Activated T-helper 17 cell treated with anti-CD3 and anti-CD28 coated beads, Interleukin-2, amount 50 U/mL, for 72 hours (primary cell): Measurements from ENCODE around the gene ALPP. TPM values are rescaled to one million over a fixed set of nuclear protein-coding genes. Genes with fewer than 3 reads are reported as not detected.
"Not testable (repeated sequence)": the region's sequence is repeated elsewhere in the genome, so short reads cannot be mapped to it uniquely, and the experiment has no call there.

Experiments used
- ATAC-seq: fragments of 150-1000 bp; cut with Tn5 transposase; replicated peaks from 2 replicates; pipeline ENCODE4 v1.10.0; 2021; ENCODE audit warnings: mild to moderate bottlenecking, moderate library complexity
- H3K27ac Mint-ChIP-seq: one replicate; pipeline ENCODE4 v1.8.0; 2022; ENCODE audit warnings: mixed read lengths
- H3K27me3 Mint-ChIP-seq: one replicate; pipeline ENCODE4 v1.8.0; 2022; ENCODE audit warnings: mixed read lengths
- H3K36me3 Mint-ChIP-seq: one replicate; pipeline ENCODE4 v1.8.0; 2022; ENCODE audit warnings: low read depth, mild to moderate bottlenecking, mixed read lengths
- H3K4me1 Mint-ChIP-seq: one replicate; pipeline ENCODE4 v1.8.0; 2022; ENCODE audit warnings: mixed read lengths
- H3K4me3 Mint-ChIP-seq: one replicate; pipeline ENCODE4 v1.8.0; 2022; ENCODE audit warnings: mild to moderate bottlenecking, mixed read lengths
- H3K9me3 Mint-ChIP-seq: one replicate; pipeline ENCODE4 v1.8.0; 2022; ENCODE audit warnings: mixed read lengths
- total RNA-seq, 2 donors: library from RNA; stranded (reverse); gene quantifications; one replicate each; pipeline ENCODE4 v1.2.3, GENCODE V29; 2022

Gene ALPP
- total RNA-seq, result under 1 TPM in 1 of 2 donors, not detected in 1; 0.19 TPM

GRCh38 chr2:232378735-232379151 lies at the start of gene ALPP:
TSS of gene ALPP (plus strand) at chr2:232378751. CDS start at chr2:232378803, 52 bp downstream.
- peaks cover 13% of the 10 kb centered on the region for H3K27me3 Mint-ChIP-seq
- H3K9me3 Mint-ChIP-seq, ATAC-seq, H3K4me3 Mint-ChIP-seq, H3K27ac Mint-ChIP-seq, H3K4me1 Mint-ChIP-seq, H3K36me3 Mint-ChIP-seq: not testable (repeated sequence)

GRCh38 chr2:232329716-232330067 lies 48.9 kb upstream of the ALPP start:
- Mint-ChIP-seq H3K4me1 (no peaks in the 10 kb centered on the region), H3K4me3 (no peak overlapping the region), H3K27me3 (no peaks in the 10 kb centered on the region), H3K27ac (no peak overlapping the region), H3K36me3 (no peaks in the 10 kb centered on the region), H3K9me3 (no peaks in the 10 kb centered on the region)
- no peak for ATAC-seq

GRCh38 chr2:232330068-232330999 lies 48.2 kb upstream of the ALPP start:
- no peaks in the 10 kb centered on the region for H3K36me3 Mint-ChIP-seq
- H3K4me1 Mint-ChIP-seq, result no peaks in the 10 kb centered on the region
- no peak for ATAC-seq
- no peaks in the 10 kb centered on the region for H3K27me3 Mint-ChIP-seq
- no peak overlapping the region for H3K4me3 Mint-ChIP-seq
- no peaks in the 10 kb centered on the region for H3K9me3 Mint-ChIP-seq
- no peak overlapping the region for H3K27ac Mint-ChIP-seq

- ATAC-seq, H3K36me3 Mint-ChIP-seq, H3K27me3 Mint-ChIP-seq, H3K4me3 Mint-ChIP-seq, H3K4me1 Mint-ChIP-seq, H3K27ac Mint-ChIP-seq, H3K9me3 Mint-ChIP-seq: not testable (repeated sequence)
These were observed 47.5 kb upstream of the ALPP start for GRCh38 chr2:232331061-232331460.

GRCh38 chr2:232331641-232332040 lies 46.9 kb upstream of the ALPP start:
- not testable (repeated sequence) for ATAC-seq, H3K4me3 Mint-ChIP-seq, H3K4me1 Mint-ChIP-seq, H3K27ac Mint-ChIP-seq, H3K9me3 Mint-ChIP-seq, H3K27me3 Mint-ChIP-seq, H3K36me3 Mint-ChIP-seq

- H3K4me1 Mint-ChIP-seq, H3K4me3 Mint-ChIP-seq, H3K27me3 Mint-ChIP-seq, H3K36me3 Mint-ChIP-seq, H3K27ac Mint-ChIP-seq, ATAC-seq, H3K9me3 Mint-ChIP-seq: not testable (repeated sequence)
These were observed 46.2 kb upstream of the ALPP start for GRCh38 chr2:232332244-232332939.

- H3K9me3 Mint-ChIP-seq, result no peaks in the 10 kb centered on the region
- H3K27me3 Mint-ChIP-seq, result no peaks in the 10 kb centered on the region
- no peaks in the 10 kb centered on the region for H3K36me3 Mint-ChIP-seq
- no peak for ATAC-seq
- no peaks in the 10 kb centered on the region for H3K4me1 Mint-ChIP-seq
- no peak overlapping the region for H3K4me3 Mint-ChIP-seq
- no peak overlapping the region for H3K27ac Mint-ChIP-seq
These were observed 45.7 kb upstream of the ALPP start for GRCh38 chr2:232332940-232333259.

- Mint-ChIP-seq H3K4me1 (no peaks in the 10 kb centered on the region), H3K9me3 (no peaks in the 10 kb centered on the region), H3K36me3 (no peaks in the 10 kb centered on the region), H3K27me3 (no peaks in the 10 kb centered on the region), H3K27ac (no peak overlapping the region), H3K4me3 (no peak overlapping the region)
- no peak for ATAC-seq
These were observed 45.0 kb upstream of the ALPP start for GRCh38 chr2:232333361-232334135.

- not testable (repeated sequence) for H3K9me3 Mint-ChIP-seq, ATAC-seq, H3K4me3 Mint-ChIP-seq, H3K36me3 Mint-ChIP-seq, H3K27me3 Mint-ChIP-seq, H3K27ac Mint-ChIP-seq, H3K4me1 Mint-ChIP-seq
These were observed 44.2 kb upstream of the ALPP start for GRCh38 chr2:232334136-232334884.

GRCh38 chr2:232334885-232335205 lies 43.7 kb upstream of the ALPP start:
- not testable (repeated sequence) for H3K36me3 Mint-ChIP-seq, H3K27me3 Mint-ChIP-seq, H3K9me3 Mint-ChIP-seq, H3K4me3 Mint-ChIP-seq, H3K4me1 Mint-ChIP-seq, H3K27ac Mint-ChIP-seq, ATAC-seq

- H3K9me3 Mint-ChIP-seq, H3K4me1 Mint-ChIP-seq, H3K27me3 Mint-ChIP-seq, H3K36me3 Mint-ChIP-seq, H3K4me3 Mint-ChIP-seq, H3K27ac Mint-ChIP-seq: not testable (repeated sequence)
- peak; percentile 64 for ATAC-seq
These were observed 43.2 kb upstream of the ALPP start for GRCh38 chr2:232335206-232335858.

- Mint-ChIP-seq H3K9me3 (no peaks in the 10 kb centered on the region), H3K27ac (no peak overlapping the region), H3K4me3 (no peak overlapping the region), H3K36me3 (no peaks in the 10 kb centered on the region), H3K27me3 (no peaks in the 10 kb centered on the region), H3K4me1 (no peaks in the 10 kb centered on the region)
- no peak for ATAC-seq
These were observed 42.7 kb upstream of the ALPP start for GRCh38 chr2:232335859-232336215.

GRCh38 chr2:232336241-232336736 lies 42.3 kb upstream of the ALPP start:
- no peaks in the 10 kb centered on the region for H3K9me3 Mint-ChIP-seq

More at GRCh38 chr2:232336241-232336736, 42.3 kb upstream of the ALPP start:
- no peak for ATAC-seq
- H3K36me3 Mint-ChIP-seq, result no peaks in the 10 kb centered on the region
- no peaks in the 10 kb centered on the region for H3K27me3 Mint-ChIP-seq
- H3K4me3 Mint-ChIP-seq, result no peak overlapping the region
- no peak overlapping the region for H3K27ac Mint-ChIP-seq
- no peaks in the 10 kb centered on the region for H3K4me1 Mint-ChIP-seq
